HG03045 (cell line): ENCODE results near the gene ZBTB7C.

Source experiments
- ATAC-seq: cut with Tn5 transposase; IDR thresholded peaks from one replicate; pipeline ENCODE4 v1.9.1; 2021; ENCODE audit warnings: mild to moderate bottlenecking, moderate library complexity; ENCODE audit not compliant: unreplicated experiment

ZBTB7C gene

DNA sequence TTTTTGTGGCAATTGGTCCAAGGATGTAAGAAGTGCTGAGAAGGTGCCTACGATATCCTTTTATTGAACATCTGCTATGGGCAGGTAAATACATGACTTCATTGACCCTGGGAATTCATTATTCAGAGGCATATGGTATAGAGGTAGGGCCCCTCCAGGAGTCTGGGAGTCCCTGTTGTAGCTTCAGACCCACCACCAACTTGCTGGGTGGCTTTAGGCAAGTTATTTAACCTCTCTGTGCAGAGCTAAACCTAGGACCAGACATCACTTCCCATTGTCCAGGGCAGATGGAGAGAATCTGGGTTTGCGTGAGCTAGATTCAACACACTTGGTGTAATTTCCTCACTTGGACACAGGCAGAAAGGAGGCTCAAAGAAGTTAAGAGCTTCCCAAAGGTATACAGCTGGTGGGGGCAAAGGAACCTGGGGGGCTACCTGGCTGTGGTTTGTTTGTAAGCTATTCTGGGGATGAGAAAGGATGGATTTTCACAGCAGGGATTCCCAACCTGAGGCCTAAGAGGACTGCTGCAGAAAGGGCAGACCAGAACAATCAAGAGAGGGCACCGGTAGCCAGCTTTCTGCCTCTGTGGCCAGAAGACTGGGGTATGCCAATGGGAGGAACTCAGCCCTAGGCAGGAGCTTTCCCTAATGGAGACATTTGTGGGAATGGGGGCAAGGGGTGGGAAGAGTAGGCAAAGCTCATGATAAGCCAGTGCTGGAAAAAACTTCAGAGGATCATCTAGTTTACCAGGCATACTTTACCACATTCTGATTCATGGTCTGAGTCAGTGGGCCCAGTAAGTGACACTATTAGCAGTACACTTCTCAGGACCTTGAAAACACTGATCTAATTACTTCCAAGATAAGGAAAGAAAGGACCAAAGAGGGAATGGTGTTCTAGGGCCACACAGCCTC is 376.1 kb downstream of the ZBTB7C start:
- ATAC-seq = no peak

DNA sequence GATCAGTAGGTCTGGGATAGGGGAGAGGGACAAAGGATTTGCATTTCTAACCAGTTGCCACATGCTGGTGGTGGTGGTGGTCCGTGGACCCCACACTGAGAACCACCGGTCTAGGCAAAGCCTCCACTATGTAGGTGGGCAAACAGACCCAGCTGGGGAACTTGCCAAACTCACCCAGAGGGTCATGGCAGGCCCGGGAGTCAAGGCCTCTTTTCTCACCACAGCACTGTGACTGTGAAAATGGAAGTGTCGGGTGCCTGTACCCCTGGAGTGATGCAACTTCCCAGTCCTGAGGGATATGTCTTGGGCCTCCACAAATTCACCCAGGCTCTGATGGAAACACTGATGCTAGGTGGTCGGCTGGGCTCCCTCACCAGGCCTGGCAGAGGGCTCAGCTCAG is 377.5 kb downstream of the ZBTB7C start:
- no peak for ATAC-seq

DNA sequence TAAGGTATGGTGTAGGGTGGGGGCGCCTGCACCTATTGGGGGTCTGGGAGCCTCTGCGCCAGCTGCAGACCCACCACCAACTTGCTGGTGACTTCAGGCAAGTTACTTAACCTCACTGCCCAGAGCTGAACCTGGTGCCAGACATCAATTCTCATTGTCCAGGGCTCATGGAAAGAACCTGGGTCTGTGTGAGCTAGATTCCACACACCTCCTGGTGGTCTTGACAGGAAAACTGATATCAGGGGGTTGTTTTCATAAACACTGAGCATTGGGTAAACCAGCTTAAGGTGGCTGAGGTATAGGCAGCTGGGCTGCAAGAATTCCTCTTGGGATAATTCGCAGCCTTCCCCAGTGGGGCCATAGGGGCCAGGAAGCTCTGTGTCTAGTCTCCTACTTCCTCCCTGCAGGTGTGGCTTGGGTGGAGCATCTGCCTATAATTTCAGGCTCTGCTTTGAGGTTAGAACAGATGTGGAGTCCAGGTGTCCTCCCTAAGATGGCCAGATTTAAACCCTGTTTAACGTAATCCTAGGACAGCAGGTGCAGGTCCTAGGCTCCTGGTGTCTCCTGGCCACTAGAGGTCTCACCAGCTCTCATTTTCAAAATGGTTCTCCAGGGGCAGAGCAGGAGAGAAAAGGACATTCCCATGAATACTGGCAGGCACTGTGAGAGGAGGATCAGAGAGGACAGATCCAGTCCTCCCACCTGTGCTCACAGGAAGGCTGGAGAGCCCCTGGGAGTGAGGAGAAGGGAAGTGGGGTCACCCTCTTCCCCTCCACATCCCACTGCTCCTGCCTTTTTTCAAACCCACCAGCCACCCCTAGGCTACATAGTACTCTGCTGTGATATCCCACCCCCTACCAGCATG is 378.3 kb downstream of the ZBTB7C start:
- no peak for ATAC-seq

DNA sequence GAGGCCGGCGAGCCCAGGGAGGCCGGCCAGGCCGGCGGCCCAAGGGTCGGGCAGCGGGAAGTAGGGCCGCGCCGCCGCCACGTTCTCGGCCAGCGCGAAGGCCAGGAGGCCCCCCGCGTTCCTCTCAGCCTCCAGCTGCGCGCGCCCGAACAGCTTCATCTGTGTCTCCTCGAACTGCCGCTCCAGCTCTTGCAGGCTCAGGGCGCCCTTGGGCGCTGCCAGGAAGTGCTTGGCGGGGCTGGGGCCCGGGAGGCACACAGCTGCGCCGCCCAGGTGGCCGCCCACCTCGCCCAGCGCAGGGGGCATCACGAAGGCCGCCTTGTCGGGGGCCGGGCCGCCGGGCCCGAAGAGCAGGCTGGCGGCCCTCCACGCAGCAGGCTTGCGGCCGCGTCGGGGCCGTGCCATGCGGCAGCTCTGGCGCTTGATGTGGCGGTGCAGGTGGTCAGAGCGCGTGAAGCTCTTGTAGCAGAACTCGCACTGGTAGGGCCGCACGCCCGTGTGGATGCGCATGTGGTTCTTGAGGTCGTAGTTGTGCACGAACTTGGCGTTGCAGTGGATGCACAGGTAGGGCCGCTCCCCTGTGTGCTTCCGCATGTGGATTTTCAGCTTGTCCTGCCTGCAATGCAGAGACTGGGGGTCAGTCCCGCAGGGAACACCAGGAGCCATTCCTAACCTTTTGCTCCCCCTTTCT is 379.7 kb downstream of the ZBTB7C start:
- no peak for ATAC-seq

DNA sequence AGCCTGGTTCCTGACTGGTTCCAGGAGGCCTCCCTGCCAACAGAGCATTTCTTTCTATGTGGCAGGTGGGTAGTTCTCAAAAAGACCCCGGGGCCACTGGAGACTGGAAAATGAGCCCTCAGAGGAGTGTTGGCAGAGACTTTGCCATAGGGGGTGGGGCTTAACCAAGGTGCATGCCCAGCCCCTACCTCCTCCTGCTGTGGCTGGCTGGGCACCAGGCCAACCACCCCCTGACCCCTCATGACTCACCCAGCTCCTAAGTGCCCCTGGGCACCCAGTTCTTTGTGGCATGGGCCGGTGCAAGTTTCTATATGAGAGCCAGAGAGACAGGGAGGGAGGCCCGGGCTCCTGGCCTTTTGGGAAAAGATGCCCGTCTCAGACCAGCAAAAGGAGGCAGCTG is 380.5 kb downstream of the ZBTB7C start:
- ATAC-seq = no peak

DNA sequence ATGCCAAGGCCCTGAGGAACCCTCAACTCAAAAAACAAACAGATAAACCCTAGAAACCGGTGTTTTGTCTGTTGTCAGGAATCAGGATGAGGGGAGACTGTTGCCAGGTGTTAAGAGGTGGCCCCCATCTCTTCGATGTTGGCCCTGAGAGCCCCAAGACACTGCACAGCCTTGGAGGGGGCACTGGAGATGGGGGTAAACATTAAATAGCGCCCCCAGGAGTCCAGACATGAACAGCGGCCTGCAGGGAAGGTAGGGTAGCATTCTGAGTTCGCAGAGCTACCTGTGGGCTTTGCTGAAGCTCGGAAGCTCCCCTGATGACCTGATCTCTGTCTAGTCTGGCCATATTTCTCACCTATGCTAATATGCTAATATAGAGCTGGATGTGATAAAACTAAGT is 381.1 kb downstream of the ZBTB7C start:
- ATAC-seq = no peak

DNA sequence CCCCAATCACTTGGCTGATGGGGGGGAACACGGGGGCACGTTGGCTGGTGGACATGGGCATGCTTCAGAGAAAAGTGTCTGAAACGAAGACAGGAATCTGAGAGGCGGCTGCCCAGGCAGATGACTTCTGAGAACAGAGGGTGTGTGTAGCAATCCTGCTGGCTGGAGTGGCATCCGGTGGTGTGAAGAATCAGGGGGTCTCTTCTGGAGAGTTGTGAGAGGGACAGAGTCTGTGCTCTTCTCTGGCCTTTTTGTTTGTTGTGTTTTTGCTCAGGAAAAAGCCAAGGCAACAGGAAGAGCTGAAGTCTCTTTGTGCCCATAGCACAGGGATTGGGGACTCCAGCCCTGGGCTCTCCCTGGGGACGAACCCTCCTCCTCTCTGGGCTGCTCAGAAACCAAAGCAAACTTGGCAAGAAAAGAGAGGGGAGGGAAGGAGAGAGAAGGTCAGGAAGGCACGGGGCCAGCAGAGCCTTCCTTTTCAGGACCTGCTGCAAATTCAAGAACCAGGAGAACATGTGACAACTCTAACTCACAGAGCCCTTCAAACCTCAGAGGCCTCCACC is 381.7 kb downstream of the ZBTB7C start:
- no peak for ATAC-seq

DNA sequence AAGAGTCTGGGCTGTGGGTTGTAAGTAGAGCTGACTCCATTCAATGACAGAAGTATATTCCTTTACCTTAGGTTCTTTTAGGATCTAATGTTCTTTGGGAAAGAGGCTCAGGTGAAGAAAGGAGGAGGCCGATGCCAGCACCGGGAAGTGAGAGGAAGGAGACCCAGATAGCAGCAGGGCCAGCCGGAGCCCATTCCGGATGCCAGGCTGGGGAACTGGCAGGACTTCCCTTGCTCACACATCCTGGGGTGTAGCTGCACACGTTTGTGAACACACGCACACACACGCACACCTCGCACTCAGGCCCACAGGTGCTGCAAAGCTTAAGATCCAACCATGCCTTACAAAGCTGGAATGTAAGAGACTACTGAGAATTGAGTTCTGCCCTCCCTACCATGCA is 383.0 kb downstream of the ZBTB7C start:
- no peak for ATAC-seq

DNA sequence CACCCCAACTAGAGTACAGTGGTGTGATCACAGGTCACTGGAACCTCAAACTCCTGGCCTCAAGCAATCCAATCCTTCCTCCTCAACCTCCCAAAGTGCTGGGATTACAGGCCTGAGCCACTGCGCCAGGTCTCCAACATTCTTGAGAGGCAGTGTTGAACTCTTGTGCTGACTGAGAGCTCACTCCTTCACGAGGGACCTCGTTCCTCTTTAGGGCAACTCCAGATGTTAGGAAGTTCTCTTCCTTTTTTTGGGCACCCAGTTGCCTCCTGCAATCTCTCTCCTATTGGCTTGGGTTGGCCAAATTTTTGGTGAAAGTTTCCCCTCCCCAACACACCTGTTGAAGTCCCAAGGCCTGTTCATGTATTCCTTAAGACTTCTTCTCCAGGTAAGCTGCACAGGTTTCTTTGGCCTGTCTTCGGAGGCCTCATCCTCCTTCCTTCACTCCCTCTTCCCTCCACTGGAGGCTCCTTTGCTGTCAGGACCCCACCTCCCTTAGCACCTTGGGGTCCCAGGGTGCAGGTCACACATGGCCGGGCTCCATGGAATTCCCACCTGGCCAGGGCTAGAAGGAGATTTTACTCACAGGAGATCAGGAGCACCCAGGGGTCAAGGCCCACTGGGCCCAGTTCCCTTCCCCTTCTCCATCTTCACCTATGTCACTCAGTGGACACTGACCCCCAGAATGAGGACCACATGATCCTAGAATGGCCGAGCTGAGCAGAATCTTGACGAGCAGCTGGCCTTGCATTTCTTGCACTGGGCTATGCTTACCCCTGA is 384.1 kb downstream of the ZBTB7C start:
- ATAC-seq = no peak

DNA sequence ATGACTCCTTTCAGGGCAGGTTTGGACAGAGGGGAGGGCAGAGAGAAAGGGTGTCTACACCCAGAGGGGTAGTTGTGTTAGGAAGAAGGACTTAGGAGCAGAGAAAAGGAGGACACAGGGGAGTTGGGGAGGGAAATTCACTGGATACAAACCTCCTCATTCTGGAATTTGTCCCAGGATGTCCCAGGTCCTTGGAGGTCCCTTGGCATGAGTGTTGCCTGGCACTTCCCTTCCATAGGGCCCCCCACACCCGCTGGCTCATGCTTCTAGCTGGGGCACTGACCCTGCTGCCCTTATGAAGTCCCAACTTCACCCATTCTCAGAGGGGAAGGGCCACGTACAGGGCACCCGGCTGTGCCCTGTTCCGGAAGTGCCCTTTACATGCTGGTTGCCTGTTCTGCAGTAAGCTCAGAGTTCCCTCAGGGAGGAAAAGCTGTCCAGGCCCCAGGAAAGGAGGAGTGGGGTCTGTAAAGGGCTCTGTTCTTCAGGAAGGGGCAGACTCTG is 385.1 kb downstream of the ZBTB7C start:
- no peak for ATAC-seq

DNA sequence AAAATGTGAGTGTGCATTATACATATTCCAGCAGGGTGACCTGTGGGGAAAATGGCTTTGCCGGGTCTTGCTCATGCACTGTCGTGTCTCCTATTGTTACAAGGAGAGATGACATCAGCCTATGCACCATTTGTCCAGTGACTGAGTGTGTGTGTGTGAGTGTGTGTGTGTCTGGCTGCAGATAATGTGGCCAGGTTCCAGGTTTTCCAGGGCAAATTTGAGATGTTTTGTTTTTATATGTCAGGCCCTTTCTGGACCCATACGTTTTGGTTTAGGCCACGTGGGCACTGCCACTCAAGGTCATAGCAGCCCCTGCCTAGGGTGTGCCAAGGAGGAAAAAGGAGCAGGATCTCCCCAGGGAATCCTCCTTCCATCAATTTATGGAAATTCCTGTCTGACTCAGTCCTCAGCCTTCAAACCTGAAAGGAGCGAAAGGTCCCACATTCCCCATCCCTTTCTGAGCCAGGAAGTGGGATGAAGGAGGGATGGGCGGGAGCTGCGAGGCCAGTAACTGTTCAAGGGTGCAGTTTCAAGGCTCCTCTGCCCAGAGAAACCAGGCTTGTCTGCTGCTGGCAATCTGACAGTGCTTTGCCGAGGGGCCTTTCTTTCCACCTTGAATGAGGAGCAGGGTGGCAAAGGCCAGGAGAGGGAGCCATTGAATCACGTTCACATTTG is 385.7 kb downstream of the ZBTB7C start:
- ATAC-seq = no peak

DNA sequence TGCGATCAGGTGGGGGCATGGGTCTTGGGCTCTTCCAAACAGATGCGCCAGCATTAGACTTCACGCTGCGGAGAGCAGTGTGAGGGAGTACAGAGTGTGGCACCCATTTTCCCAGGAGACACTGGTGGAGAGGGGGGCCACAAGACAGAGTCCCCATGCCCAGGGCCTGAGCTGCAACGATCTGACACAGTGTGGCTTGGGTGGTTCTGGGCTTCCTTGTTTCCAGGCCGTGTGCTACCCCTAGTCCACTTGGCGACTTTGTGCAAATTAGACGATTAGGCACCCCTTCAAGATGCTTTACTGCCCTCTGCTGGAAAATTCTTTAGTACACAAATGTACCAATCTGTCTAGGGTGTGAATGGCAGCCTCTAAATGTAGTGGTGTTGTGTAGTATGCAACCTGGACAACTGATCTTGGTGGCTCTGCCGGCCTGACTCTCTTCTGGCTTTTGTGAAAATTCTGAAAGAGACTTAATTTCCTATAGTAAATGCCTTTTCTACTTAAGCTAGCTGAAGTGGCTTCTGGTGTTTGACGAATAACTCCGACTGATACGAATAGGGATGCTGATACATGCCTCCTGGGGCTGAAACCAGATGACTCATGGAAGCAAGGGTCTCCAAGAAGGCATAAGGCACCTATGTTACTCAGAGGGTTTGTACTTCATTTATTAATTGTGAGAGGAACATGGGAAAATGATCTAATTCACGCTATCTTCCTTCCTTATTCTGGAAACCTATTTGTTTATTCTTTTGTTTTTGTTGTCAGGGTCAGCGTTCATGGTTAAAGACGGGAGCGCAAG is 386.5 kb downstream of the ZBTB7C start:
- no peak for ATAC-seq

DNA sequence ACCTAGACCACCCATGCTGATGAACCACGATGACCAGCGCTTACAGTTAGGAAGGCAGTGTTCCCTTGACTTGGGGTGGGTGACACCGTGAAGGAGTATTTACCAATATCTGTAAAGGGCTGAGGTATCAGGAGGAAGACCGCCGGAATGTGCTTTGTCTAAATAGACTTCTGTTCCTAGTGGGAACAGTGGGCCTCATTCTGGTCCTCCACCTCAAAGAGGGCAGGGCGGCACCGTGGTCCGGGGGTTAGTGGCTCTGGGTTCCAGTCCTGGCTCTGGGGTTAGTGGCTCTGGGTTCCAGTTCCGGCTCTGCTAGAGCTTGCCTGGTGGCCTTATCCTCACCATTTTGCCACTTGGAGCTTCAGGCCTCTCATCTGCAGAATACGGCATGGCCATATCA is 387.2 kb downstream of the ZBTB7C start:
- ATAC-seq = no peak

DNA sequence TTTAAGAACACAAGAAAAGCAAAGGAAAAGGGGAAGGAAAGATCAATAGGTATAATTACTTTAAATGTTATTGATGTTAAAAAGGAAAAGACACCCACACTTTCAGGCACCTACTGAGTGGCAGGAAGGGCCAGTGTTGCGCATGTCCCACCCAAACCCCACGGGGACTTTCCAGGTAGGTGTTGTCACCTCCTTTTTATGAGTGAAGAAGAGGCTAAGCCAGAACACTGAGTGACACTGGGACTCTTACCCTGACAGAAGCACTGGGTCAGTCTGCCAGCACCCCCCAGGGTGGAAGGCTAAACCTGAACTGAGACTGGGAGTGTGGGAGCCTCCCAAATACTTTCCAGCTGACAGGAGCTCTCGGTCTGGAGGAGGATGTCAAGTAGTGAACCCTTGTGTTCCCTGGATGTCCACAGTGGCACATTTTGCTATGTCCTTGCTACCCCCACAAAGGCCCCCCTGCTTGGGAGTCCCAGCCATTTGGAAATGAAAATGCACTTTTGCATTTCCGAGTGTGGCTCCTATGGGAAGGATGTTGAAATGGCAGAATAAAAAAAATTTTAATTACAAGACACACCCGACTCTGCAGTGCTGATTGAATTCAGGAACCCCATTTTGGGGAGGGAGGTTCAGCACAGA is 387.8 kb downstream of the ZBTB7C start:
- no peak for ATAC-seq

DNA sequence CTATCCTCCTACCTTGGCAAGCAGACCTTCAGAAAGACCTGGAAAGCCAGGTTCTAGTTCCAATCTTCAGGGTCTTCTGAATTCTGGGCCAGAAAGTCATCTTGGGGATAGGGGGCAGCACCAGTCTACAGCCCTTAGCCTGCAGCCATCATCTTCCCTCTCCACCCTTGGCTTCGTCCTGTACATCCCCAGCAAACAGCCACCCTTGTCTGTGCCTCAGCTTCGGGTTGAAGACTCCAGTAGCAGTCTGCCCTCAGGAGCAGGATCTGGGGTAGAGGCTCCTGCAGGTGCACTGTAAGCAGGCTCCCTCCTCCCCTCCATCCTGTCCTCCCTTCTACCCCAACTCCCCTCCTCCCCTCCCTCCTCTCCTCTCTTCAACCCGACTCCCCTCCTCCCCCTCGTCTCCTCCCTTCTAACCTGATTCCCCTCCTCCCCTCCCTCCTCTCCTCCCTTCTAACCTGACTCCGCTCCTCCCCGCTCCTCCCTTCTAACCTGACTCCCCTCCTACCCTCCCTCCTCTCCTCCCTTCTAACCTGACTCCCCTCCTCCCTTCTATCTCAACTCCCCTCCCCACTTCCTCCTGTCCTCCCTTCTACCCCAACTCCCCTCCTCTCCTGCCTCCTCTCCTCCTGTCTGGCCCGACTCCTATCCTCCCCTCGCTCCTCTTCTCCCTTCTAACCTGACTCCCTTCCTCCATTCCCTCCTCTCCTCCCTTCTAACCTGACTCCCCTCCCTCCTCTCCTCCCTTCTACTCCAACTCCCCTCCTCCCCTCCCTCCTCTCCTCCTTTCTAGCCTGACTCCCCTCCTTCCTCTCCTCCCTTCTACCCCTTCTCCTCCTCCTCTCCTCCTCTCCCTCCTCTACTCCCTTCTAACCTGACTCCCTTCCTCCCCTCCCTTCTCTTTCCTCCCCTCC is 388.6 kb downstream of the ZBTB7C start:
- no peak for ATAC-seq

DNA sequence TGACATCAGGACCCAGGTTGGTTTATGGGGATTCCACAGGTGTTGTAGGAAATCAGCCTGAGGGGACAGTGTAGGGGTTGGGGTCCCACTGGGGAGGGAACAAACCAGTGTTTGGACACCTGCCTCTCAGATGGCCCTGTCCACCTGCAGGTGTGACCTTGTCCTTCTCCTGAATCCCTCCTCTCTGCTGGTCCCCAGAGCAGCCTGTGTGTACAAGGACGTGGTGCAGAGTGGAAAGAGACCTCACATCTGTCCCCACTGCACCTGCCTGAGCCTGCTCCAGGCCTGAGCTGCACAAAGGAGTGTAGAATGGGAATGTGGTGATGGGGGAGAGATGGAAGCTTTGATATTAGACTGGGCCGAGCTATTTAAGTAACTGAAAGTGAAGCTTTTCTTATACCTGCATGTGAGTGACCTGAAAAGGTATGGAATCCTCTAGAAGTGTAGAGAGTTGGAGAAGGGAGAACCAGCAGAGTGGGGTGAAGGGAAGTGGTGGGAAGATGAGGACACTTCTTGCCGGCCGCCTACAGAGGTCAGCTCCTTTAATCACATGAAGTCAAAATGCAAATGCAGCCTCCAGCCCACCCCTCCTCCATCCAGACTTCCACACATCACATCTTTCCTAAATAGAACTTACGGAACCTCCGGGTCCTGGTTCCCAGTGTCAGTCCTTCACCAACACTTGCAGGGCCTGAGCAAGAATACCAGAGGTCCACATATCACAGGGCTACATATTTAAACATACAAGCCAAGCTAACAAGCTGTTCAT is 389.4 kb downstream of the ZBTB7C start:
- ATAC-seq = no peak
